Neural cell (in vitro differentiated cells): ENCODE data around the gene SPAG7. TPM values are rescaled to one million over a fixed set of nuclear protein-coding genes. Genes with fewer than 3 reads are reported as not detected.
"Not testable (repeated sequence)": the region's sequence is repeated elsewhere in the genome, so short reads cannot be mapped to it uniquely, and the experiment has no call there.

Source experiments
- H2AFZ ChIP-seq: fragments of 200-600, 300-800 bp; sonication (generic), shearing (Covaris generic); 2 replicates; pipeline ENCODE4 v1.6.0; 2014; ENCODE audit warnings: low read depth, mild to moderate bottlenecking, antibody characterized with exemption, low read length, moderate library complexity
- H3F3A ChIP-seq: fragments of 200-600 bp; shearing (Covaris generic); 2 replicates; pipeline ENCODE4 v1.6.1; 2016; ENCODE audit warnings: mild to moderate bottlenecking, moderate library complexity, mixed read lengths, antibody characterized with exemption, low read length; ENCODE audit not compliant: insufficient read depth, poor library complexity, severe bottlenecking
- H3K27ac ChIP-seq: fragments of 200-600, 300-800 bp; sonication (generic), shearing (Covaris generic); 2 replicates; pipeline ENCODE4 v1.5.1; 2014; ENCODE audit warnings: mild to moderate bottlenecking, low read length, moderate library complexity
- H3K27me3 ChIP-seq: fragments of 300-800, 200-600 bp; sonication (generic), shearing (Covaris generic); 2 replicates; pipeline ENCODE4 v1.6.0; 2014; ENCODE audit warnings: mild to moderate bottlenecking, low read depth, low read length, moderate library complexity; ENCODE audit not compliant: insufficient read depth
- H3K36me3 ChIP-seq: fragments of 300-800, 200-600 bp; sonication (generic), shearing (Covaris generic); 2 replicates; pipeline ENCODE4 v1.5.1; 2014; ENCODE audit warnings: mild to moderate bottlenecking, antibody characterized with exemption, low read length, moderate library complexity; ENCODE audit not compliant: insufficient read depth
- H3K4me2 ChIP-seq: fragments of 300-800, 200-600 bp; sonication (generic), shearing (Covaris generic); 2 replicates; pipeline ENCODE4 v1.6.0; 2014; ENCODE audit warnings: mild to moderate bottlenecking, low read length
- H3K4me3 ChIP-seq: fragments of 300-800, 200-600 bp; sonication (generic), shearing (Covaris generic); 2 replicates; pipeline ENCODE4 v1.5.1; 2014; ENCODE audit warnings: mild to moderate bottlenecking, low read length, moderate library complexity
- H3K79me2 ChIP-seq: fragments of 200-600 bp; shearing (Covaris generic); replicated peaks from 2 replicates; pipeline ENCODE4 v1.6.0; 2014; ENCODE audit warnings: mild to moderate bottlenecking, low read length, moderate library complexity; ENCODE audit not compliant: insufficient read depth
- H3K9ac ChIP-seq: fragments of 300-800, 200-600 bp; sonication (generic), shearing (Covaris generic); 2 replicates; pipeline ENCODE4 v1.6.1; 2016; ENCODE audit warnings: mild to moderate bottlenecking, low read length, mixed read lengths
- H3K9me2 ChIP-seq: fragments of 200-600 bp; shearing (Covaris generic); 2 replicates; pipeline ENCODE4 v1.6.1; 2016; ENCODE audit warnings: mild to moderate bottlenecking, low read length, mixed read lengths; ENCODE audit not compliant: insufficient read depth
- H3K9me3 ChIP-seq: fragments of 200-600, 300-800 bp; sonication (generic), shearing (Covaris generic); 2 replicates; pipeline ENCODE4 v1.6.1; 2016; ENCODE audit warnings: mild to moderate bottlenecking, mixed run types, low read length, moderate library complexity, mixed read lengths
- H4K20me1 ChIP-seq: fragments of 200-600 bp; shearing (Covaris generic); 2 replicates; pipeline ENCODE4 v1.6.1; 2016; ENCODE audit warnings: mild to moderate bottlenecking, mixed run types; ENCODE audit not compliant: insufficient read depth
- CTCF ChIP-seq: fragments of 450-650 bp; IDR thresholded peaks from 2 replicates; pipeline ENCODE4 v1.5.1; 2014; ENCODE audit warnings: antibody characterized with exemption, mild to moderate bottlenecking, moderate library complexity; ENCODE audit not compliant: poor library complexity, severe bottlenecking
- EP300 ChIP-seq: fragments of 450-650 bp; conservative IDR thresholded peaks from 2 replicates; pipeline ENCODE4 v1.6.1; 2014; ENCODE audit warnings: antibody characterized with exemption, mild to moderate bottlenecking, moderate library complexity; ENCODE audit not compliant: poor library complexity, severe bottlenecking
- EZH2 ChIP-seq: fragments of 200-600, 300-800 bp; shearing (Covaris generic), sonication (generic); IDR thresholded peaks from 2 replicates; pipeline ENCODE4 v1.6.1; 2014; ENCODE audit warnings: antibody characterized with exemption, low read length, borderline replicate concordance, mild to moderate bottlenecking; ENCODE audit not compliant: insufficient read depth, poor library complexity, severe bottlenecking
- MXI1 ChIP-seq: fragments of 450-650 bp; conservative IDR thresholded peaks from 2 replicates; pipeline ENCODE4 v1.6.1; 2014; ENCODE audit warnings: antibody characterized with exemption, mild to moderate bottlenecking; ENCODE audit not compliant: poor library complexity, severe bottlenecking
- POLR2AphosphoS5 ChIP-seq: IDR thresholded peaks from 2 replicates; pipeline ENCODE4 v1.6.1; 2012
- RAD21 ChIP-seq: fragments of 450-650 bp; conservative IDR thresholded peaks from 2 replicates; pipeline ENCODE4 v1.6.1; 2014; ENCODE audit warnings: antibody characterized with exemption, mild to moderate bottlenecking, moderate library complexity
- REST ChIP-seq: IDR thresholded peaks from 2 replicates; pipeline ENCODE4 v1.6.1; 2012; ENCODE audit warnings: borderline replicate concordance
- SMC3 ChIP-seq: fragments of 450-650 bp; conservative IDR thresholded peaks from 2 replicates; pipeline ENCODE4 v1.6.1; 2014; ENCODE audit warnings: antibody characterized with exemption, mild to moderate bottlenecking, moderate library complexity; ENCODE audit not compliant: poor library complexity
- TAF1 ChIP-seq: IDR thresholded peaks from 2 replicates; pipeline ENCODE4 v1.6.1; 2012; ENCODE audit warnings: low read depth
- polyA plus RNA-seq: library from polyadenylated mRNA; depleted of rRNA; stranded (reverse); fragments of >200 nt; gene quantifications from 2 replicates; pipeline ENCODE4 v1.2.3, GENCODE V29; 2014

Gene SPAG7
- polyA plus RNA-seq, 1 donor from 2014 or later = 66.4 TPM

GRCh38 chr17:4931963-4932362 lies 35.7 kb downstream of the SPAG7 start, which contains the start of gene GP1BA:
Gene GP1BA, plus strand, starts transcription at chr17:4932277. Its CDS starts 328 bp downstream, at chr17:4932605.
- Histone ChIP-seq H3K9ac (no peak within 1 kb of the TSS), H3F3A (no peaks in the 10 kb centered on the region), H3K4me2 (no peak within 1 kb of the TSS), H3K27ac (no peak within 1 kb of the TSS), H3K9me2 (no peaks in the 10 kb centered on the region), H3K79me2 (no peaks in the 10 kb centered on the region), H3K4me3 (no peak within 1 kb of the TSS), H2AFZ (no peak within 1 kb of the TSS), H4K20me1 (no peaks in the 10 kb centered on the region), H3K9me3 (no peaks in the 10 kb centered on the region), H3K36me3 (no peaks in the 10 kb centered on the region), H3K27me3 (no peaks in the 10 kb centered on the region)
- TF ChIP-seq SMC3 (no peak), REST (no peak), POLR2AphosphoS5 (no peak), EP300 (no peak), MXI1 (no peak), EZH2 (no peak), CTCF (no peak), RAD21 (no peak), TAF1 (no peak)

GRCh38 chr17:4928881-4929280 lies 38.7 kb downstream of the SPAG7 start:
- TF ChIP-seq CTCF = no peak
- TF ChIP-seq EZH2 = no peak
- no peak for TF ChIP-seq RAD21
- no peak for TF ChIP-seq SMC3
- TF ChIP-seq POLR2AphosphoS5 = no peak
- no peak for TF ChIP-seq REST
- no peak for TF ChIP-seq EP300
- TF ChIP-seq MXI1 = no peak
- no peak for TF ChIP-seq TAF1
- no peaks in the 10 kb centered on the region for H4K20me1 ChIP-seq
- no peaks in the 10 kb centered on the region for H3K9me3 ChIP-seq
- H3F3A ChIP-seq = no peaks in the 10 kb centered on the region
- no peak overlapping the region for H3K9ac ChIP-seq
- no peak overlapping the region for H3K4me2 ChIP-seq
- no peak overlapping the region for H3K27ac ChIP-seq
- H3K4me3 ChIP-seq = no peak overlapping the region
- H3K79me2 ChIP-seq = no peaks in the 10 kb centered on the region
- no peaks in the 10 kb centered on the region for H3K9me2 ChIP-seq
- no peak overlapping the region for H2AFZ ChIP-seq
- H3K27me3 ChIP-seq = no peaks in the 10 kb centered on the region
- H3K36me3 ChIP-seq = no peaks in the 10 kb centered on the region

GRCh38 chr17:4926577-4927335 lies 40.9 kb downstream of the SPAG7 start:
- H3K9me3 ChIP-seq, H3K27ac ChIP-seq, H3K4me3 ChIP-seq, H3K4me2 ChIP-seq, H3K79me2 ChIP-seq, H4K20me1 ChIP-seq, H3K36me3 ChIP-seq, H3K9me2 ChIP-seq, H3F3A ChIP-seq, H3K27me3 ChIP-seq, H2AFZ ChIP-seq, H3K9ac ChIP-seq: not testable (repeated sequence)
